Omental fat pad (tissue), 4 donors: ENCODE results near the gene GTF3C4. TPM values are rescaled to one million over a fixed set of nuclear protein-coding genes. Genes with fewer than 3 reads are reported as not detected.

Experiments used
- ATAC-seq: fragments of 150-250 bp; one replicate; pipeline ENCODE4 v1.9.1; 2016; ENCODE audit warnings: mild to moderate bottlenecking, moderate library complexity; ENCODE audit not compliant: low FRiP score
- DNase-seq: peaks from one replicate; pipeline ENCODE4 v3.0.0-alpha.2; 2019; ENCODE audit warnings: low spot score
- total RNA-seq, 4 donors: library from RNA; depleted of rRNA; stranded (reverse); fragments of >200 nt; gene quantifications; one replicate each; pipeline ENCODE4 v1.1.0, GENCODE V29; 2016
- TF ChIP-seq, protein P1 (sequence below), 3 donors: fragments of 450-650 bp; IDR thresholded peaks; one replicate each; pipeline ENCODE4 v1.5.1; 2016 to 2017; ENCODE audit warnings: antibody characterized with exemption in 3 of 3, mild to moderate bottlenecking in 3 of 3, moderate library complexity in 2 of 3

The GTF3C4 gene
- total RNA-seq, 4 donors from 2014 or later: 7.2 to 19.2 (median 10.0) TPM

DNA sequence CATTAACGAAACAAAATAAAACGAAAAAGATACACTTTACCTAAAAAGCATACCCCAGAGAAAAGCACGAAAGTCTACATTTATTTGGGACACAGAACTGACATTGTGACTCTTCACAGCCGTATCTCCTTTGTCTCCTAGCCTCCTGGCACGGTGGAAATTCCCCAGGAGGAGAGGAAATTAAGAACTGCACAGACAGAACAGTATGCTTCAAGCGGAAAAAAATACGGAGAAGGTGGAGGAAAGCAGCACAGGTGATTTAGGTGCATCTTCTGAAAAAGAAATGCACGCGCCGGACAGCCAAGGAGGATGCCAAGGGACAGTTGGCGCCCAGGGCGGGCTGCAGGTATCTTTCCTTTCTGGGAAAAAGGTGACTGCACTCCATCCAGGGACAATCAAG is 32.5 kb upstream of the GTF3C4 start:
- DNase-seq (no peak), ATAC-seq (no peak)
- TF ChIP-seq, protein P1, sequence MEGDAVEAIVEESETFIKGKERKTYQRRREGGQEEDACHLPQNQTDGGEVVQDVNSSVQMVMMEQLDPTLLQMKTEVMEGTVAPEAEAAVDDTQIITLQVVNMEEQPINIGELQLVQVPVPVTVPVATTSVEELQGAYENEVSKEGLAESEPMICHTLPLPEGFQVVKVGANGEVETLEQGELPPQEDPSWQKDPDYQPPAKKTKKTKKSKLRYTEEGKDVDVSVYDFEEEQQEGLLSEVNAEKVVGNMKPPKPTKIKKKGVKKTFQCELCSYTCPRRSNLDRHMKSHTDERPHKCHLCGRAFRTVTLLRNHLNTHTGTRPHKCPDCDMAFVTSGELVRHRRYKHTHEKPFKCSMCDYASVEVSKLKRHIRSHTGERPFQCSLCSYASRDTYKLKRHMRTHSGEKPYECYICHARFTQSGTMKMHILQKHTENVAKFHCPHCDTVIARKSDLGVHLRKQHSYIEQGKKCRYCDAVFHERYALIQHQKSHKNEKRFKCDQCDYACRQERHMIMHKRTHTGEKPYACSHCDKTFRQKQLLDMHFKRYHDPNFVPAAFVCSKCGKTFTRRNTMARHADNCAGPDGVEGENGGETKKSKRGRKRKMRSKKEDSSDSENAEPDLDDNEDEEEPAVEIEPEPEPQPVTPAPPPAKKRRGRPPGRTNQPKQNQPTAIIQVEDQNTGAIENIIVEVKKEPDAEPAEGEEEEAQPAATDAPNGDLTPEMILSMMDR (IDR thresholded peaks at IDR 0.05): no peak

DNA sequence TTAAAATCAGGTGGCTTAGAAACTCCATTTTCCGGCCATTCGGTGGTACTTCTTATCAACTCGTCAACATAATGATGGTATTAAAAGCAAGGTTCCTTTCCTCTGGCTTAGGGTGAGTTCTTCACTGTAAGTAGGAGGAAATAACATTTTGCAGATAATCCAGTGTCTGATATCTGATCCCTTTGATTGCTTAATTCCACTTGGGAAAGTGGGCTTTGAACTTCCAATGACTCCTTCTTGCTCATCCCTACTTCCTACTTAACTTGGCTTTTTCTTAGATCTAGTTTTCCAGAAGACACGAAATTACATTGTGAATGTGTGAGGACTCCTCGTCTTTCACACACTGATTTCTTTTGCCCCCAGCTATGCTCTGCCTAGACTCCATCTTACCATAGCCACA is 32.0 kb upstream of the GTF3C4 start:
- no peak for ATAC-seq
- TF ChIP-seq, protein P1 (IDR thresholded peaks at IDR 0.05): no peak
- no peak for DNase-seq

DNA sequence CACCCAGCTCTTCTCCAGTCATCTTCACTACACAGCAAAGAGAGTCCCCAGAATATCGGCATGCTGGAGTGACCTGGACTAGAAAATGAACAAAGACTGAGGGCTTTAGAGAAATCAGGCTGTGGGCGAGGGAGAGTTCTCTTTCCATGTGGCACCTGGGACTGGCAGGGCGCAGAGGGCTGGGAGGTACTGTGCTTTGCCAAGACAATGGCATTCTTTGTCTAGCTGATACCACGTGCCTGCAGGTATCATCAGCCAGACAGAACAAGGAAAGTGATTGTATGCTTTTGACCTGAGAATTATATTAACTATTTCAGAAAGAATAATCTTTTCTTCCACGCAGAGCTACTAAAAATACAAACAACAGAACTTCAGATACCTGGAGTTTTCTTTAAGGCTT is 30.9 kb upstream of the GTF3C4 start:
- no peak for ATAC-seq
- no peak for DNase-seq
- TF ChIP-seq, protein P1 (IDR thresholded peaks at IDR 0.05): no peak

DNA sequence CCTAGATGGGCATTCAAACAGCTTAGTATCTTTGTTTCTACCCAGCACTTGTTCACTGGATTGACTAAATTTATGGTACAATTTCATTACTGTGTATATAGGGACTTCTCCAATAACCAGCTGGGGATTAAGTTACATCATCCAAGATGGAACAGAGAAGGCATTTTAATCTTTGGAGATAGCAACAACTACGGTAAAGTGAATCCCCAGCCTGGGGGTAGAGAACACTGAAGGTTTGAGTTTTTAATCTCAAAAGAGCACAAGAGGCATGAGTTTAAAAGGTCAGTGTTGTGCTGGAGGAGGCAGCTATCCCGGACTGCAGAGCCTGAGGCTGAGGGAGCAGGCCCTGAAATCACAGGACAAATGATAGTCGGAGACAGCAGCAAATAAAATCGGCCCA is 29.0 kb upstream of the GTF3C4 start:
- TF ChIP-seq, protein P1 (IDR thresholded peaks at IDR 0.05): no peak
- no peak for ATAC-seq

DNA sequence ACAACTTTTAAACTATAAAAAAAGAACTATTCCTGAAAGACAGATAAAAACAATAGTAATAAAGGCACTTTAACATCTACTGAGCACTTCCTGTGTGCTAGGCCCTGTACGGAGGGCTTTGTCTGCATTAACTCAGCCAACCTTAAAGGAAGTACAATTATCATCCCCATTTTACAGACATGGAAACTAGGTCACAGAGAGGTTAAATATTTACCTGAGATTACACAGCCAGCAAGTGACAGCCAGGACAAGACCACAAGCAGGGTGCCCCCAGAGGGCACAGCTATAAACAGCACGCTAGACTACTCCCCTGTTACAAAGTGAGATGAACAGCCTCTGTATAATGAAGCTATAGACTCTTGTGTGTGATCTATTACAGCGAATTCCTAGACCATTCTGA is 26.0 kb upstream of the GTF3C4 start:
- ATAC-seq (no peak), DNase-seq (no peak)
- TF ChIP-seq, protein P1 (IDR thresholded peaks at IDR 0.05): no peak

More for the DNA sequence above, 29.0 kb upstream of the GTF3C4 start:
- no peak for DNase-seq

DNA sequence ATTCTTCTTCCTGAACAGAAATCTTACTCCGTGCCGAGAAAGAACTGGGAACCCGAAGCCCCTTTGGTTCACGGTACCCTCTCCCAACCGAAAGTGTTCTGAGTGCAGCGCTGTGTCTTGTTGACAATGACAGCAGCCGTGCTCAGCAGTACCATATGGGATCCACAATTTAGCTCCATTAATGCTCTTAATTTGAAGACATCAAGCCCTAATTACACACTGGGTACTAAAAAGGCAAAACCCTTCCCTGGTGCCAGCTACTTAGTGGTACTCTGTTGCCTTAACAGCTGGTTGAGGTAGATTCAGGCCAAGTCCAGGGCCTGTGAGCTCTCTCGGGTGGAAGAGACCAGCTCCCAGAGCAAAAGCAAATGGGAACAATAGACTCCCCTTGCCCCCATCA is 25.0 kb upstream of the GTF3C4 start:
- TF ChIP-seq, protein P1 (IDR thresholded peaks at IDR 0.05): no peak
- ATAC-seq (no peak), DNase-seq (no peak)

DNA sequence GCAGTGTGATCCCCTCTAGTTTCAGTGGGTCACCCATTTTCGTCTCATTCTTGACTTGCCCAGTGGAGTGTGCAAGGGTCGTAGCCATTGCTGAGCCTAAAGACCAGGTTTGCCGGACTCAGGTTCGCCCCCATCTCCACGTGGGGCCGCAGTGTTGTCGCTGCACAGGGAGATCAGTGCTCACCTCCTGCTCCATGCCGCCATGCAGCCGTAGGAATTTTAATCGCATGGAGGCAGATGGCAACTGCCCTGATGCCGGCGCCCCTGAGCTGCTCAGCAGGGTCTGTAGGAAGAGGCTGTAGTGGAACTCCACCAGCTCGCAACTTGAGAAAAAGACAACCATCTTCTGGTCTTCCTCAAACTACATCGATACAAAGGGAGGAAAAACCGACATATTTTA is 24.6 kb upstream of the GTF3C4 start:
- DNase-seq (no peak), ATAC-seq (no peak)
- TF ChIP-seq, protein P1 (IDR thresholded peaks at IDR 0.05): no peak
